CD4-positive, alpha-beta T cell treated with Interleukin-17A for 4 hours (primary cell): ENCODE results near the gene TEX101.
"Not testable (repeated sequence)": the region's sequence is repeated elsewhere in the genome, so short reads cannot be mapped to it uniquely, and the experiment has no call there.

Experiments
- DNase-seq: peaks from one replicate; pipeline ENCODE4 v3.0.0-alpha.2; 2020; ENCODE audit warnings: mixed read lengths

The TEX101 gene

DNA sequence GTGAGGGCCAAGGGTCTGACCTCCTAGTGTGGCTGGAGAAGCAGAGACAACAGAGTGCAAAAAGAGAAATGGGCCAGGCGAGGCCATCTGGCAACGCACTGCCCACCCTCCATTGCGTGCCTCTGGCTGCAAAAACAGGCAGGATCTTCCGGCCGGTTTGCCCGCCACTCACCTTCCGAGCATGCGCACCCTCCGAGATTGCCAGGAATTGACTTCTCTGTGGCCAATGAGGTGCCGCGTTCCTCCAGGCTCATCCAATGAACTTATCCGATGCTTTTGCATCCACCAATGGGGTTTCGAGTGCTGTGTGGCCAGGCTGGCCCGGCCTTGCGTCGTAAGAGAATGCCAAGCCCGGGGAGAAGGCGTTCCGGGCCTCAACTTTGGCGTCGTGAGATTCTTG is at the start of gene TEX101:
TEX101 (plus strand) TSS at position 337 of the 400 bp plus-strand sequence. CDS start 1,030 bp downstream, outside the sequence.
- no peak for DNase-seq

GRCh38 chr19:43365677-43366076 is 49.0 kb upstream of the TEX101 start:
- not testable (repeated sequence) for DNase-seq

DNA sequence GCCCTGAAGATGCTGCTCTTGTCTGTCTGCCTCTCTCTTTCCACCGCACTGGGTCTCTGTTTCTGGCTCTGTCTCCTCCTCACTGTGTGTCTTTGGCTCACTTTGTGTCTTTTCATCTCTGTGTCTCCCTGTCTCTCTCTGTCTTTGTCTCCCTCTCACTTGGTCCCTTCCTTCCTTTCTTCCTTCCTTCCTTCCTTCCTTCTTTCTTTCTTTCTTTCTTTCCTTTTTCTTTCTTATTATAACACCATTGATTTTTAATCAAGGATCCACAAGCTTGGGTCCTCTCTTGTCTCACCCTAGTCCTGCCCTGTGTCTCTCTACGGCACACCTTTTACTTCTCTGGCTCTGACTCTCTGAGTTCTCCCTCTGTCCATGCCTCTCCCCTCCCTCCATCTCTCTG is 46.9 kb upstream of the TEX101 start:
- no peak for DNase-seq

- DNase-seq: not testable (repeated sequence)
Measured at GRCh38 chr19:43368897-43369296, 45.8 kb upstream of the TEX101 start.

GRCh38 chr19:43371909-43372308 is 42.8 kb upstream of the TEX101 start:
- DNase-seq: no peak

DNA sequence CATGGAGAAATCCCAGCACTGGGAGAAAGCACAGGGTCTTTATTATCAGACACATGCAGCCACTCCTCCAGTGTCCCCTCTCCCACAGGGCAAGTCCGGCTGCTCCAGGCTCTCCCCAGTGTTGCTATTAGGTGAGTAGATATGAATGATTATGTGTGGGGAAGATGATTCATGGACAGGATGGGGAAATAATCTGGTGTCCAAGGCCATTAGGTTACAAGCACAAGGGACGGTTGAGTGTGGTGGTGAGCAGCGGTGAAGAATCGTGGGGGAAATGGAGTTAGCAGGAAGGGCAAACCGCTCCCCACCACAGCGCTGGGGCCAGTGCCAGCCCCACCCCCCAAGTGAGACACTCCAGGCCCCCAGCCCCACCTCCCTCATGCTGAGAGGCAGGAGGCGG is 42.2 kb upstream of the TEX101 start:
- no peak for DNase-seq

GRCh38 chr19:43377624-43378023 is 37.1 kb upstream of the TEX101 start:
- not testable (repeated sequence) for DNase-seq

- no peak for DNase-seq
Measured at GRCh38 chr19:43380008-43380407, 34.7 kb upstream of the TEX101 start.

- DNase-seq: no peak
Measured at GRCh38 chr19:43380771-43381386, 33.8 kb upstream of the TEX101 start.

- not testable (repeated sequence) for DNase-seq
Measured at GRCh38 chr19:43382586-43383216, 32.0 kb upstream of the TEX101 start.

- DNase-seq: not testable (repeated sequence)
Measured at GRCh38 chr19:43383254-43383653, 31.4 kb upstream of the TEX101 start.

DNA sequence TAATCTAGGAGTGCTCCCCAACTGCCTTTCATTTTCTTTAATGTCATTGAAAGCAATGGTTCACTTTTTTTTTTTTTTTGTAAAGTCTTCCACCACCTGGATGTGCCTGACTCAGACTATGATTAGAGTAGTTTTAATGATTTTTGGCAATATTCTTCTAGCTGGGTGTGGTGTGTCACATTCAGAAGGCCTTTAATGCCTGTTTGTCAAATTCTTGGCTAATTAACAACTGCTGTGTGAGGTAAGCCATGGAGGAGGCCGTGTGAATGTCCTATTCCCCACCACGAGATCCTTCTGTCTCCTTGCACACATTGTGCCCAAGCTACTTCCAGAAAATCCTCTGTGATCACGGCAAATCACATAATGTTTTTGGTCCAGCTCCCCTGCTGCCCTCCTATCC is 30.9 kb upstream of the TEX101 start:
- DNase-seq: not testable (repeated sequence)

DNA sequence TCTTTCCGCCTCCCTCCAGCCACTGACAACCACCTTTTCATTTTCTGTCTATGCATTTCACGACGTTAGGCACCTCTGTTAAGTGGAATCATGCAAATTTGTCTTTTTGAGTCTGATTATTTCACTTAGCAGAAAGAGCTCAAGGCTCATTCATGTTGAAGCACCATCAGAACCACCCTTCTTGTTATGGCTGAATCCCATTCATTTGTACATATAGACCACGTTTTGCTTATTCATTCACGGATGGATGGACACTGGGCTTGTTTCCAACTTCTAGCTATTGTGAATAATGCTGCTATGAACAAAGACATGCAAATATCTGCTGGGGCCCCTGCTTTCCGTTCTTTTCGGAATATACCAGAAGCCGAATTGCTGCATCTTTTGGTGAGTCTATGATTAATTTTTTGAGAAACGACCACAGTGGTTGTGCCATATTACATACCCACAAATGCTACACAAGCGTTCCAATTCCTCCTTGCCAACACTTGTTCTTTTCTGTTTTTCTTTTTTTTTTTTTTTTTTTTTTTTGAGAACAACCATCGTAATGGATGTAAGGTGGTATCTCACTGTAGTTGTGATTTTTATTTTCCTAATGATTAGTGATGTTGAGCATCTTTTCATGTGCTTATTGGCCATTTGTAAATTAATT is 23.7 kb upstream of the TEX101 start:
- not testable (repeated sequence) for DNase-seq

- not testable (repeated sequence) for DNase-seq
Measured at GRCh38 chr19:43391552-43391935, 23.1 kb upstream of the TEX101 start.

- not testable (repeated sequence) for DNase-seq
Measured at GRCh38 chr19:43393501-43393900, 21.2 kb upstream of the TEX101 start.

- DNase-seq: no peak
Measured at GRCh38 chr19:43395561-43395960, 19.1 kb upstream of the TEX101 start.

GRCh38 chr19:43406297-43406696 is 8.4 kb upstream of the TEX101 start:
- no peak for DNase-seq

DNA sequence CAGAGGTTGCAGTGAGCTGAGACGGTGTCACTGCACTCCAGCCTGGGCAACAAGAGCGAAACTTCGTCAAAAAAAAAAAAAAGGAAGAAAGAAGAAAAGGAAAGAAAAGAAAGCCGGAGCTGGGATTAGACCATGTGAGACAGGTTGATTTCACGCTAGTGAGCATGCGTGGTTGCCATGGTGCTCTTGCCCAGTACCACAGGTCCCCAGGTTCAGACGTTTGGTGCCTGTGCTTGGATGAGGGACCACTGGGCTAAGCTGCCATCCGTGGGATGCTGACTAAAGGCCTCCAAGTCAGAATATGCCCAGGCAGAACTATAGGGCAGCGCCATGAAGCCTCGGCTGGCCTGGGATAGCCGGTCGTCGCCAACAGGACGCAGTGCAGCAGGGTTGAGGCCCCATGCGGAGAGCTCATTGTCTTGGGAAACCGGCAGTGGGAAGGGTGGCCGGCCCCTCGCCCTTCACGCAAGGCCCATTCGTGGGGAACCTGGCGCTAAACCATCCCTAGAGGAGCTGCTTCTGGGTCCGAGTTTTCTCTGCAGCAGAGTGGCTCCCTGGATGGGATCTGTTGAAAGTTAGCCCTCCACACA is 7.2 kb upstream of the TEX101 start:
- DNase-seq: no peak

DNA sequence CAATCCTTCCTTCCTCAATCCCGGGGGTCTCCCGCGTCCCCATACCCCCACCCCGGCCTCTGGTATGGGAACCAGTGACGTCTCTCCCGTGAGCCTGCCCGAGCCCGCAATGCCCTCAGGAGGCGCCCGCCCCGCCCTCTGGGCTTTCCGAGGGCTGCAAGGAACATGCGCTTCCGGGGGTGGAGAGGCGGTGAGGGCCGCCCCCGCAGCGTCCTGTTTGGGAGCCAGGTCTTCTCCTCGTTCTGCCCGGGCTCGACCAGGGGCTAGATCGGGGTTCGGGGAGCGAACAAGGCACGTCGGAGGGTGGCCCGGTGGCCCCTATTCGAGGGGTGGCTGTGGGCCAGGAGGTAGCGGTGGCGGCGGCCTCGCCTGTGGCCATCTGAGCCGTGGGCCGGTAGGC is 6.6 kb upstream of the TEX101 start:
- DNase-seq: no peak

DNA sequence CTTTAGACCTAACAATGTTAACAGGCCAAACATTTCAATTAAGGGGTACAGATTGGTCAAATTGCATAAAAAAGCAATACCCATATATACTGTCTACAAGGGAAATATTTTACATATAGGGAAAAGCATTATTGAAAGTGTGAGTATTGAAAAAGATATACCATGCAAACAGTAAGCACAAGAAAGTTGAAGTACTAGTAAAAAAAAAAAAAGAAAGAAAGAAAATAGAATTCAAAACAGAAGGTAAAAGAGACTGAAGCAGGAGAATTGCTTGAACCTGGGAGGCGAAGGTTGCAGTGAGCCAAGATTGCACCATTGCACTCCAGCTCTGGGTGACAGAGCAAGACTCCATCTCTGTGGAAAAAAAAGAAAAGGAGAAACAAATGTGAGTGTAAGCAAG is 5.3 kb upstream of the TEX101 start:
- DNase-seq: no peak

- DNase-seq: no peak
Measured at GRCh38 chr19:43412441-43412840, 2.2 kb upstream of the TEX101 start.

DNA sequence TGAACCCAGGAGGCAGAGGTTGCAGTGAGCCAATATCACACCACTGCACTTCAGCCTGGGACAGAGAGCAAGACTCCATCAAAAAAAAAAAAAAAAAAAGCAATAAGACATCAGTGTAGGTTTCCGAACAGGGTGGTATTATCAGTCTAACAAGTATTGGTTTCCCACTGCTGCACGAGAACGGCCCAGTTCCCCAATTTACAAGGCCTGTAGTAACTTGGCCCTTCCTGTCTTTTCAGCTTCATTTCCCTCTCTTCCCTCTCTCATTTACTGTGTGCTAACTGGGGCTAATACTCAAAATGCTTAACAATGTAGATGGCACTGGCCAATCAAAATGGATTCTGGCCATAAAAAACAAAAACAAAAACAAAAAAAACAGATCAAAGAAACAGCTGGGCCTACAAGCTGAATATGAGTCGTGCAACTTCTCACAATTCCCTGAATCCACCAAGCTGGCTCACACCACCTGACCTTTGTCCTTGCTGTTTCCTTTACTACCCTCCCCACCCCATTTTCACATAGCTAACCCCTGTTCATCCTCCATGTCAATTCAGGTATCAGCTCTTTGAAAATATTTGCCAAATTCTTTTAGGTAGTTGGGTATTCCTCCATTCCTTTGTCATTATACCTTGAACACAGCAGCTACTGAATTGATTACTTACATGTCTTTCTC is 2.4 kb downstream of the TEX101 start:
- no peak for DNase-seq

GRCh38 chr19:43420954-43421353 is 6.3 kb downstream of the TEX101 start:
- DNase-seq: no peak
